SKM-1 (cell line): Measurements from ENCODE around the gene PAPOLG.
"Not testable (repeated sequence)": the region's sequence is repeated elsewhere in the genome, so short reads cannot be mapped to it uniquely, and the experiment has no call there.

Source experiments
- DNase-seq: peaks from one replicate; lab custom pipeline; 2025; ENCODE audit not compliant: unreplicated experiment; lab: John Stamatoyannopoulos, UW

PAPOLG gene

GRCh38 chr2:60821587-60822302 is 65.7 kb downstream of the PAPOLG start:
- DNase-seq = no peak

GRCh38 chr2:60822987-60823386 is 66.9 kb downstream of the PAPOLG start:
- DNase-seq = no peak

- DNase-seq = no peak
These were observed 67.7 kb downstream of the PAPOLG start for GRCh38 chr2:60823694-60824305.

GRCh38 chr2:60825666-60826065 is 69.6 kb downstream of the PAPOLG start:
- no peak for DNase-seq

GRCh38 chr2:60826111-60826510 is 70.0 kb downstream of the PAPOLG start:
- DNase-seq = no peak

- not testable (repeated sequence) for DNase-seq
These were observed 70.8 kb downstream of the PAPOLG start for GRCh38 chr2:60826860-60827259.

GRCh38 chr2:60827369-60827768 is 71.3 kb downstream of the PAPOLG start:
- no peak for DNase-seq

GRCh38 chr2:60830991-60831390 is 74.9 kb downstream of the PAPOLG start:
- no peak for DNase-seq

GRCh38 chr2:60831921-60832320 is 75.9 kb downstream of the PAPOLG start:
- no peak for DNase-seq

GRCh38 chr2:60832621-60833020 is 76.6 kb downstream of the PAPOLG start:
- no peak for DNase-seq

GRCh38 chr2:60834270-60834717 is 78.2 kb downstream of the PAPOLG start:
- no peak for DNase-seq

GRCh38 chr2:60836491-60836890 is 80.4 kb downstream of the PAPOLG start:
- no peak for DNase-seq

- DNase-seq = no peak
These were observed 81.1 kb downstream of the PAPOLG start for GRCh38 chr2:60837123-60837522.

GRCh38 chr2:60838481-60838880 is 82.4 kb downstream of the PAPOLG start:
- DNase-seq = no peak

GRCh38 chr2:60839126-60839813 is 83.2 kb downstream of the PAPOLG start:
- no peak for DNase-seq

GRCh38 chr2:60840880-60841279 is 84.8 kb downstream of the PAPOLG start:
- no peak for DNase-seq

GRCh38 chr2:60843006-60843405 is 86.9 kb downstream of the PAPOLG start:
- DNase-seq = no peak

GRCh38 chr2:60844105-60844504 is 88.0 kb downstream of the PAPOLG start:
- DNase-seq = no peak

GRCh38 chr2:60847854-60848253 is 91.8 kb downstream of the PAPOLG start:
- DNase-seq = no peak
